T-cell (primary cell): ENCODE measurements around the gene SNX8. TPM values are rescaled to one million over a fixed set of nuclear protein-coding genes. Genes with fewer than 3 reads are reported as not detected.
"Not testable (repeated sequence)": the region's sequence is repeated elsewhere in the genome, so short reads cannot be mapped to it uniquely, and the experiment has no call there.

Experiments
- ATAC-seq, 4 experiments: fragments of 200-7000 bp in 3 of 4; fragments of 150-1000 bp in 1 of 4; cut with Tn5 transposase; replicated peaks in 1 of 4; 1 replicate in 3 of 4; 2 replicates in 1 of 4; pipeline ENCODE4 v1.10.0; 2021; ENCODE audit warnings: moderate library complexity in 3 of 4, mild to moderate bottlenecking in 2 of 4, moderate number of reproducible peaks in 1 of 4
- CTCF ChIA-PET, 2 donors: fragments of 300-600 bp; sonication (Branson Sonifier 250); formaldehyde crosslinking; loops; one replicate each; lab custom pipeline; 2022; ENCODE audit warnings: antibody characterized with exemption in 2 of 2; lab: Charles Lee
- POLR2A ChIA-PET, 2 donors: fragments of 300-600 bp; sonication (Branson Sonifier 250); formaldehyde crosslinking; loops; one replicate each; lab custom pipeline; 2022; ENCODE audit warnings: antibody characterized with exemption in 2 of 2; lab: Charles Lee
- DNase-seq, 35 experiments: peaks; one replicate each; pipeline versions ENCODE4 v3.0.0 to v3.0.0-alpha.2; 2013 to 2023
- H3K27ac ChIP-seq: one replicate; pipeline ENCODE4 v1.5.1; 2013; ENCODE audit warnings: low read length
- H3K27me3 ChIP-seq, 2 experiments: replicated peaks in 1 of 2; 1 replicate in 1 of 2; 2 replicates in 1 of 2; pipeline versions ENCODE4 v1.6.1 to v1.7.0; 2013; ENCODE audit warnings: low read length in 1 of 2, mixed read lengths in 1 of 2; ENCODE audit not compliant: control insufficient read depth in 2 of 2, insufficient read depth in 2 of 2; ENCODE audit errors: extremely low read depth in 1 of 2
- H3K36me3 ChIP-seq, 2 donors: 1 replicate in 1 of 2; 2 replicates in 1 of 2; pipeline versions ENCODE4 v1.6.1 to v1.7.0; 2013; ENCODE audit warnings: low read length in 1 of 2; ENCODE audit not compliant: control insufficient read depth in 2 of 2, insufficient read depth in 1 of 2; ENCODE audit errors: extremely low read depth in 1 of 2
- H3K4me1 ChIP-seq, 2 experiments: 1 replicate in 1 of 2; 2 replicates in 1 of 2; pipeline versions ENCODE4 v1.6.1 to v1.7.0; 2013; ENCODE audit warnings: low read length in 2 of 2, mixed read lengths in 1 of 2; ENCODE audit not compliant: insufficient read depth in 2 of 2, control insufficient read depth in 1 of 2; ENCODE audit errors: extremely low read depth in 1 of 2
- H3K4me3 ChIP-seq, 2 donors: 1 replicate in 1 of 2; 2 replicates in 1 of 2; pipeline versions ENCODE4 v1.5.1 to v1.7.0; 2013; ENCODE audit warnings: mild to moderate bottlenecking in 2 of 2, low read length in 1 of 2, moderate library complexity in 1 of 2; ENCODE audit not compliant: control insufficient read depth in 1 of 2; ENCODE audit errors: extremely low read depth in 1 of 2
- H3K9me3 ChIP-seq: 2 replicates; pipeline ENCODE4 v1.7.0; 2013
- H3K27ac Mint-ChIP-seq, 2 donors: one replicate each; pipeline ENCODE4 v1.8.0; 2020 to 2021; ENCODE audit warnings: mild to moderate bottlenecking in 2 of 2, mixed read lengths in 2 of 2
- H3K27me3 Mint-ChIP-seq, 2 donors: one replicate each; pipeline ENCODE4 v1.8.0; 2021 to 2022; ENCODE audit warnings: mixed read lengths in 2 of 2
- H3K36me3 Mint-ChIP-seq: one replicate; pipeline ENCODE4 v1.8.0; 2021; ENCODE audit warnings: mixed read lengths
- H3K4me1 Mint-ChIP-seq, 3 donors: one replicate each; pipeline ENCODE4 v1.8.0; 2020 to 2022; ENCODE audit warnings: mixed read lengths in 3 of 3, mild to moderate bottlenecking in 1 of 3
- H3K4me3 Mint-ChIP-seq, 3 donors: one replicate each; pipeline ENCODE4 v1.8.0; 2020 to 2022; ENCODE audit warnings: mild to moderate bottlenecking in 3 of 3, mixed read lengths in 3 of 3, moderate library complexity in 3 of 3
- H3K9me3 Mint-ChIP-seq, 3 donors: one replicate each; pipeline ENCODE4 v1.8.0; 2020 to 2022; ENCODE audit warnings: mixed read lengths in 3 of 3
- WGBS: methylation state at CpG from one replicate; pipeline ENCODE4 v1.1.5; 2013; ENCODE audit warnings: missing lambda C conversion rate; ENCODE audit not compliant: insufficient coverage; 5-methylcytosine and 5-hydroxymethylcytosine counted together
- total RNA-seq, 35 experiments: library from RNA in 6 of 35; stranded (reverse) in 6 of 35; fragments of 120-200 nt in 1 of 35; gene quantifications; one replicate each; pipeline versions ENCODE4 v1.2.1 to v1.2.4 and lab custom pipeline; 2013 to 2026

Gene SNX8
- total RNA-seq, 5 donors from 2014 or later (not counting 1 experiment from before 2014, with no cell fraction given), result 8.4 to 14.6 (median 9.9) TPM

DNA sequence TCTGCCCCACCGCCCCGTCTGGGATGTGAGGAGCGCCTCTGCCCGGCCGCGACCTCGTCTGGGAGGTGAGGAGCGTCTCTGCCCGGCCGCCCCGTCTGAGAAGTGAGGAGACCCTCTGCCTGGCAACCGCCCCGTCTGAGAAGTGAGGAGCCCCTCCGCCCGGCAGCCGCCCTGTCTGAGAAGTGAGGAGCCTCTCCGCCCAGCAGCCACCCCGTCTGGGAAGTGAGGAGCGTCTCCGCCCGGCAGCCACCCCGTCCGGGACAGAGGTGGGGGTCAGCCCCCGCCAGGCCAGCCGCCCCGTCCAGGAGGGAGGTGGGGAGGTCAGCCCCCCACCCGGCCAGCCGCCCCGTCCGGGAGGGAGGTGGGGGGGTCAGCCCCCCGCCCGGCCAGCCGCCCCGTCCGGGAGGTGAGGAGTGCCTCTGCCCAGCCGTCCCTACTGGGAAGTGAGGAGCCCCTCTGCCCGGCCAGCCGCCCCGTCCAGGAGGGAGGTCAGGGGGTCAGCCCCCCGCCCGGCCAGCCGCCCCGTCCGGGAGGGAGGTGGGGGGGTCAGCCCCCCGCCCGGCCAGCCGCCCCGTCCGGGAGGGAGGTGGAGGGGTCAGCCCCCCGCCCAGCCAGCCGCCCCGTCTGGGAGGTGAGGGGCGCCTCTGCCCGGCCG, 11.4 kb downstream of the SNX8 start:
- H3K27me3 ChIP-seq, H3K9me3 ChIP-seq, H3K36me3 Mint-ChIP-seq, H3K4me3 Mint-ChIP-seq, H3K36me3 ChIP-seq, H3K4me3 ChIP-seq, H3K27me3 Mint-ChIP-seq, H3K27ac Mint-ChIP-seq, H3K9me3 Mint-ChIP-seq, DNase-seq, ATAC-seq, H3K4me1 ChIP-seq, POLR2A ChIA-PET, H3K27ac ChIP-seq, CTCF ChIA-PET: not testable (repeated sequence)
- H3K4me1 Mint-ChIP-seq, result peaks cover 4 to 23% (median 7%) of the 10 kb centered on the region in 3 donors
- 80% methylated on average over 1 of the region's 55 CpGs for WGBS

DNA sequence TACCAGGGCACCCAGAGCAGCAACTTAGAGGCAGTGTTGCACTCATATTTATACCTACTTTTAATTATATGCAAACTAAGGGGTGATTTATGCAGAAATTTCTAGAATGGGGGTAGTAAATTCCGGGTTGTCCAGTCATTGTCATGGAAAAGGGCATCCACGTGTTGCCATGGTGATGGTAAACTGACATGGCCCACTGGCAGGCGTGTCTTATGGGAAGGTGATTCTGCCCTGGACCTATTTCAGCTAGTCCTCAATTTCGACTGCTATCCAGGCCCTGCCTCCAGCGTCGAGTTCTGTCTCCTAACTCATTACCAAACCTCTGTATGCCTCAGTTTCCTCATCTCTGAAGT, 12.8 kb downstream of the SNX8 start:
- WGBS, result 84% methylated on average over 5 of the region's 6 CpGs
- POLR2A ChIA-PET, result no interaction called here

DNA sequence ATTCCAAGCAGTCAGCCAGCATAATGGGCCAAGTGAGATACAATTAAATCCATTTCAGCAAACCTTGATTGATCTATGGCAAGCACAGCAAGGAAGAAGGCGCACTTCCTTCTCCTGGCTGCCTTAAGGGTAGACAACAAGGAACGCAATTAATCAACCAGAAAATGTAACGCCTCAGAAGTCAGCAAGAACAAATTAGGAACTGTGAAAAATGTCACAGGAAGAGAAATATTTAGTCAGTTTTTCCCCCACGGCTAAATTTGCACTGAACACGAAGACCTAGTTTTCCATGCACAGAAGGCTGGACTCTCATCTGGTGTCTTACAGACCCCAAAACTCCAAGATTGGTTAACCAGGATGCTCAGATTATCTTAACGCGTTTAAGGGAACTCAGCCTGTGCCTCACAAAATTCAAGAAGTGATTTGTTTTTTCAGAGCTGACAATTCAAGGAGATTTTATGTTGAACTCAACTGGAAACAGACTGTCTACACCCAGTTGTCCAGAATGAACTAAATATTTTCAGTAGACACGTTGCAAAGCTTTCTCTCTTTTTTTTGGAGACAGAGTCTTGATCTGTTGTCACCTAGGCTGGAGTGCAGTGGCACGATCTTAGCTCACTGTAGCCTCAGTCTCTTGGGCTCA, 14.2 kb downstream of the SNX8 start:
- CTCF ChIA-PET, result no interaction called here
- ATAC-seq (no peak), DNase-seq (no peak)
- no peaks in the 10 kb centered on the region for H3K27me3 Mint-ChIP-seq
- no peaks in the 10 kb centered on the region for H3K4me1 ChIP-seq
- no peaks in the 10 kb centered on the region for H3K9me3 Mint-ChIP-seq
- no peaks in the 10 kb centered on the region for H3K9me3 ChIP-seq
- no peak overlapping the region for H3K27ac ChIP-seq
- H3K27me3 ChIP-seq, result no peaks in the 10 kb centered on the region
- POLR2A ChIA-PET, result interaction anchor here in 1 of 2 donors (0.6 kb wide), 1 partner anchor 283 kb away, joined by 3 read pairs; no protein-coding TSS in a partner anchor
- H3K4me3 Mint-ChIP-seq, result peak overlapping the region in 1 of 3 donors; percentile 5
- no peaks in the 10 kb centered on the region for H3K36me3 ChIP-seq
- no peaks in the 10 kb centered on the region for H3K36me3 Mint-ChIP-seq
- no peak overlapping the region for H3K27ac Mint-ChIP-seq
- H3K4me3 ChIP-seq, result no peak overlapping the region
- peaks cover 0 to 17% (median 4%) of the 10 kb centered on the region in 3 donors for H3K4me1 Mint-ChIP-seq
- WGBS, result 41% methylated on average over 4 of the region's 9 CpGs

More for the DNA sequence above, 12.8 kb downstream of the SNX8 start:
- no peak overlapping the region for H3K4me3 Mint-ChIP-seq
- no peaks in the 10 kb centered on the region for H3K9me3 ChIP-seq
- no peaks in the 10 kb centered on the region for H3K36me3 Mint-ChIP-seq
- no peak for ATAC-seq
- H3K27me3 Mint-ChIP-seq, result no peaks in the 10 kb centered on the region
- no peaks in the 10 kb centered on the region for H3K36me3 ChIP-seq
- CTCF ChIA-PET, result interaction anchor here in 1 of 2 donors (0.5 kb wide), 2 partner anchors 46 to 126 kb away, joined by 4 to 7 read pairs; no protein-coding TSS in a partner anchor
- peaks cover 4 to 17% (median 4%) of the 10 kb centered on the region in 3 donors for H3K4me1 Mint-ChIP-seq
- DNase-seq, result no peak
- no peak overlapping the region for H3K27ac ChIP-seq
- no peak overlapping the region for H3K27ac Mint-ChIP-seq
- H3K4me1 ChIP-seq, result no peaks in the 10 kb centered on the region
- H3K27me3 ChIP-seq, result no peaks in the 10 kb centered on the region
- H3K9me3 Mint-ChIP-seq, result no peaks in the 10 kb centered on the region
- H3K4me3 ChIP-seq, result no peak overlapping the region

DNA sequence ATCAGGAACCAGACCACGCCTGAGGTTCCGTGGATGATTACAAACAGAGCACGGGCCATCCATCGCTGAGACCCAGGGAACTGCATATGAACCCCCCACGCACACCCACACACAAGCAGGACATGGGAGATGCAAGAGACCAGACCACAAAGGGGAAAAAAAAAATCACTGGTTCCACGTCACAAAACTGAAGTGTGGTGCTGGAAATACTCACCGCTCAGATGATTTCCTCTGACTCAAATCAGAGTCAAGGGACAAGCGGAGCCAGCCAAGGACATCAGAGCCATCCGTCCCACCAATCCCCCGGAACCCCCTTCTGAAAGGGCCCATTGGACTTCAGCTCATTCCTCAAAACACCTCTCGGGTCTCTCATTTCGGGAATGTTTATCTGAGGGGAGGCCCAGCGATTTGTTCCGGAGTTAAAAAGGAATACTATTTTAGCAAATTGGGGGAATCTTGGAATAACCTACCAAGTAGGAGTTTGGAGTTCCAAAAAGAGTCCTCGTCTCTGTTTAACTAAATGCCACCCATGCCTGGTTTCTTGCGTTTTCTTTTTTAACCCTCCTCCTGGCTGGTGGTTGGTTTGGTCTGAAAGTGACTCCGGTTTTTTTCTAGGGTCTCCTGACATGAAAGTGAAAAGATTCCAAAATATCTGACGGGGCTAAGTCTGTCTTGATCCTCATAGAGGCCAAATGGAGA, 15.0 kb downstream of the SNX8 start:
- CTCF ChIA-PET, result no interaction called here

DNA sequence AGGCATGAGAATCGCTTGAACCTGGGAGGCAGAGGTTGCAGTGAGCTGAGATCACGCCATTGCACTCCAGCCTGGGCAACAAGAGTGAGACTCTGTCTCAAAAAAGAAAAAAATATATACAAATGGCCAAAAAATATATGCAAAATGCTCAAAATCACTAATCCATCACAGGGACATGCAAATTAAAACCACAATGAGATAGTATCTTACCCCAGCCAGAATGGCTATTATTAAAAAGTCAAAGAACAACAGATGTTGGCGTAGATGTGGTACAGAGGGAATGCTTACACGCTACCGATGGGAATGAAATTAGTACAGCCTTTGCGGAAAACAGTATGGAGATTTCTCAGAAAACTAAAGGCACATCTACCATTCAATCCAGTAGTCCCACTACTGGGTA, 17.4 kb downstream of the SNX8 start:
- H3K4me1 Mint-ChIP-seq, result peaks cover 1 to 17% (median 4%) of the 10 kb centered on the region in 3 donors
- no peaks in the 10 kb centered on the region for H3K36me3 ChIP-seq
- H3K4me1 ChIP-seq, result no peaks in the 10 kb centered on the region
- CTCF ChIA-PET, result no interaction called here
- POLR2A ChIA-PET, result no interaction called here
- no peak for DNase-seq
- H3K27ac Mint-ChIP-seq, result no peak overlapping the region
- H3K27ac ChIP-seq, result no peak overlapping the region
- no peaks in the 10 kb centered on the region for H3K9me3 Mint-ChIP-seq
- no CpG with 5 or more reads among the region's 6 CpGs for WGBS
- H3K27me3 Mint-ChIP-seq, result no peaks in the 10 kb centered on the region
- no peaks in the 10 kb centered on the region for H3K9me3 ChIP-seq
- ATAC-seq, result no peak
- no peaks in the 10 kb centered on the region for H3K27me3 ChIP-seq
- no peak overlapping the region for H3K4me3 ChIP-seq
- no peaks in the 10 kb centered on the region for H3K36me3 Mint-ChIP-seq
- H3K4me3 Mint-ChIP-seq, result no peak overlapping the region

More for the DNA sequence above, 15.0 kb downstream of the SNX8 start:
- DNase-seq (no peak), ATAC-seq (no peak)
- POLR2A ChIA-PET, result no interaction called here
- no peaks in the 10 kb centered on the region for H3K9me3 ChIP-seq
- Mint-ChIP-seq H3K4me3 (peak overlapping the region in 1 of 3 donors; percentile 5), H3K27ac (no peak overlapping the region), H3K27me3 (no peaks in the 10 kb centered on the region), H3K9me3 (no peaks in the 10 kb centered on the region), H3K36me3 (no peaks in the 10 kb centered on the region), H3K4me1 (peaks cover 0 to 17% (median 4%) of the 10 kb centered on the region in 3 donors)
- H3K27me3 ChIP-seq, result no peaks in the 10 kb centered on the region
- H3K4me1 ChIP-seq, result no peaks in the 10 kb centered on the region
- H3K27ac ChIP-seq, result no peak overlapping the region
- H3K4me3 ChIP-seq, result no peak overlapping the region
- 65% methylated on average over 6 of the region's 18 CpGs for WGBS
- no peaks in the 10 kb centered on the region for H3K36me3 ChIP-seq

DNA sequence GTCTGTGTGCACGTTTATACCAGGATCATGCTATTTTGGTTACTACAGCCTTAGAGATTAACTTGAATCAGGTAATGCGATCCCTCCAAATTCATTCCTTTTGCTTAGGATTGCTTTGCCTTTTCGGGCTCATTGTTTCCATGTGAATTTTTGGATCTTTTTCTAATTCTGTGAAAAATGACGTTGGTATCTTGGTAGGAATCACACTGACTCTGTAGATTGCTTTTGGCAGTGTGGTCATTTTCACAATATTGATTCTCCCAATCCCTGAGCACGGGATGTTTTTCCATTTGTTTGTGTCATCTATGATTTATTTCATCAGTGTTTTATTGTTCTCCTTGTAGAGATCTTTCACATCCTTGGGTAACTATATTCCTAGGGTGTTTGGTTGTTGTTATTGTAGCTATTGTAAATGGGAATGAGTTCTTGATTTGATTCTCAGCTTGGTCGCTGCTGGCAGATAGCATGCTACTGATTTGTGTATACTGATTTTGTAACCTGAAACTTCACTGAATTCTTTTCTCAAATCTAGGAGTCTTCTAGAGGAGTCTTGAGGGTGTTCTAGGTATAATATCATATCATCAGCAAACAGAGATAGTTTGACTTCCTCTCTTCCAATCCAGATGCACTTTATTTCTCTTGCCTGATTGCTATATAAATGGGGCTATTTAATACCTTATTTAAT, 18.2 kb downstream of the SNX8 start:
- 80% methylated on average over 1 of the region's 6 CpGs for WGBS
- Mint-ChIP-seq H3K27ac (no peak overlapping the region), H3K4me1 (peaks cover 4 to 14% (median 5%) of the 10 kb centered on the region in 3 donors), H3K9me3 (no peaks in the 10 kb centered on the region), H3K27me3 (no peaks in the 10 kb centered on the region), H3K4me3 (no peak overlapping the region), H3K36me3 (no peaks in the 10 kb centered on the region)
- ChIA-PET CTCF (no interaction called here), POLR2A (no interaction called here)
- DNase-seq (no peak), ATAC-seq (no peak)
- H3K27ac ChIP-seq, result no peak overlapping the region
- no peaks in the 10 kb centered on the region for H3K4me1 ChIP-seq
- H3K4me3 ChIP-seq, result no peak overlapping the region
- H3K9me3 ChIP-seq, result no peaks in the 10 kb centered on the region
- no peaks in the 10 kb centered on the region for H3K27me3 ChIP-seq
- no peaks in the 10 kb centered on the region for H3K36me3 ChIP-seq
